Measurements from ENCODE around the gene ELP2.

GRCh38 chr18:36195427-36196122 is 65.9 kb downstream of the ELP2 start:
- TF ChIP-seq CTCF (conservative IDR thresholded peaks at IDR 0.05; ENCODE audit: low read length) (no peak), EZH2phosphoT487 (IDR thresholded peaks at IDR 0.05; ENCODE audit: borderline replicate concordance, low read depth, low read length) (no peak)

Measured in OCI-LY7 (cell line).